NCI-H510A (cell line): ENCODE measurements around the gene RBM38.

Experiments used
- DNase-seq: peaks from one replicate; lab custom pipeline; 2025; lab: John Stamatoyannopoulos, UW

RBM38 gene

DNA sequence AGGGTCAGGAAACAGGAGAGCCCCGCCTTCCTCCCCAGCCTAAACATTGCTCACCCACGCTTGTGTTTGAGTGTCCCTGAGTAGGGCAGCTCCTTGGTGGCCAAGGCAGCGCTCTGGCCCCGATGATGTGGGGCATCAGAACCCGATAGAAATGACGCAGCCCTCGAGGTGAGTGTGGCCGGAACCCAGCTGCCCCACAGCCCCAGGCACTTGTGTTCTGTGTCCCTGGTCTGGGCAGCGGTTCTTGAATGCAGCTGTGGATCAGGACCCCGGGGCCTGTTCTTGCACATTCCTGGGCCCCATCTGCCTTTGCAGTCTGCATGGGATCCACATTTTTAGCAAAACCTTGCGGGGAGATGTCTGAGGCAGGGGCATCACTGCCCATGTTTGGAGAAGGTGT is 12.8 kb downstream of the RBM38 start:
- DNase-seq = no peak

GRCh38 chr20:57404419-57405072 is 13.3 kb downstream of the RBM38 start:
- no peak for DNase-seq

GRCh38 chr20:57405236-57406016 is 14.2 kb downstream of the RBM38 start:
- no peak for DNase-seq

DNA sequence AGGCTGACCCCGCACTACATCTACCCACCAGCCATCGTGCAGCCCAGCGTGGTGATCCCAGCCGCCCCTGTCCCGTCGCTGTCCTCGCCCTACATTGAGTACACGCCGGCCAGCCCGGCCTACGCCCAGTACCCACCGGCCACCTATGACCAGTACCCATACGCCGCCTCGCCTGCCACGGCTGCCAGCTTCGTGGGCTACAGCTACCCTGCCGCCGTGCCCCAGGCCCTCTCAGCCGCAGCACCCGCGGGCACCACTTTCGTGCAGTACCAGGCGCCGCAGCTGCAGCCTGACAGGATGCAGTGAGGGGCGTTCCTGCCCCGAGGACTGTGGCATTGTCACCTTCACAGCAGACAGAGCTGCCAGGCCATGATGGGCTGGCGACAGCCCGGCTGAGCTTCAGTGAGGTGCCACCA is 16.4 kb downstream of the RBM38 start:
- no peak for DNase-seq

- DNase-seq = peak; percentile 17
Observed at GRCh38 chr20:57408131-57408530, 16.9 kb downstream of the RBM38 start.

DNA sequence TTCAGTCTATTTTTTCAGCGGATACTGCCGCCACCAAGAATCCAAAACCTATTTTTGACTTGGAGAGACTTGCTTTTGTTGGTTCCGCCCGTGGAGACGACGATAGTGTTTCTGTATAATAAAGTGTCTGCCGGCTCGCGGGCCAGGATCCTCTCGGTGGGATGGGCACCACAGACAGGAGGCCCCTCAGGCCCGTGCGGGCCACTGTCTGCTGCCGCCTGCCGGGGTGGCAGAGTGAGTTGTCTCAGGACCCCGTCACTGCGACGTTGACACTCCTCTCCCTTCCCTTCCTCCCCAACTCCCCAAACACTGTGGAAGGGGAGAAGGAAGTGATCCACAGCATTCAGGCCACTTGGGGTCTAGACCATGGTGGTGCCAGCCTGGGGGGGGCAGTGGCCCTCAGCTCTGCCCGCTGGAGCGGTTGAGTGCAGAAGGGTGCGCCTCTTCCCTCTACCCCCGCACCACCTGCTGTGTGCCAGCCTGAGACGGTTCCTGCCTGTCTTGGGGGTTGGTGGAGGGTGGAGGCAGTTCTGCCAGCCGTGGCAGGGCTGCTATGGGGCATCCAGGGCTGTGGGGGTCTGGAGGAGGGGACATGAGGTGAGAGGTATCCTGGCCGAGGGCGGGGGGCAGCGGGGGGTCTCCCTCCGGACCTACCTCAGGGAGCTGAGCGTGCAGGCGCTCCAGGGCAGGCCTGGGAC is 17.5 kb downstream of the RBM38 start:
- no peak for DNase-seq

DNA sequence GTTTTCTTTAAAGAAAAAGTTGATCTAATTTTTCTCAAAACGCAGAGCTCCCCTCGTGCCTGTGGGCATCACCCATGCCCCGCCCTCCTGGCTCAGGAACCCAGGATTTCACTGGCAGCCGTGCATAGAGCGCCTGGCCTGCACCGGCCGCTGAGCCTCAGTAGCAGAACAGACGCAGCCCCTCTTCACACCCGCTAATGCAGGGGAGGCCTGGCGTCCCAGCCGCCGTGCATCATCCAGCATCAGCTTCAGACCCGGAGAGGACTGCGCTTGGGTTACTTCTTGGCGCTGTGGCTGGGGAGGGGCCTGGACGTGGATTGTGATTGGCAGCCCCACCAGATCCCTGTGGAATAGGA is 18.1 kb downstream of the RBM38 start:
- no peak for DNase-seq

DNA sequence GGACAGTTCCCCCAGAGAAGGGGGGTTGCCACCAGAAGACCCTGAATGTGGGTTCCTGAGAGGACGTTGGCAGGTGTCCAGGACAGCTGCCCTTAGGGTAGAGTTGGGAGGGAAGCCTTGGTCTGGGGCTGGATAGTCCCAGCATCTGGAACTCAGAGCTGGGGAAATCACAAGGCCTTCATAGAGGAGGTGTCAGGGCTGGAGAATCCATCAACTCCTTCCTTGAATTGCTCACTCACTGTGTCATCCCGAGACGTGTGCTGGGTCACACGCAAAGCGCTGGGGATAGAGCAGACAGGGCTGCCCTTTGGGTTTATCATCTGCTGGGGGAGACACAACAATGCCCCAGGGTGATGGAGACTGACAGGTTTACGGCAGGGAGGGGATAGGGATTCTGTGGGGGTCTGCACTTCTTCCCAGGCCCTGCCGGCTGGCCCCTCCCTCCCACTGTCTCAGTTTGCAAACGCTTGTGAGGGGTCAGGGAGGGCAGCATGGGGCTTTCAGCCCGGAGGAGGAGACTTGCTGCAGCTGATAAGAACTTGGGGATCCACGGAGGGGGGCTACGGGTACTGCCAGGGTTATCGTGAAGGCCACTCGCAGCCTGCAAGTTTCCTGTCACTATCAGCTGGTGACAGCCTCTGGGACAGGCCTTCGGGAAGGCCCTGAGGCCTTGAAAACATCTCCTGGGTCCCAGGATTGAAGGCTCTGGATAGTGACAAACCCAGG is 18.6 kb downstream of the RBM38 start:
- no peak for DNase-seq

GRCh38 chr20:57410398-57410920 is 19.3 kb downstream of the RBM38 start:
- no peak for DNase-seq

DNA sequence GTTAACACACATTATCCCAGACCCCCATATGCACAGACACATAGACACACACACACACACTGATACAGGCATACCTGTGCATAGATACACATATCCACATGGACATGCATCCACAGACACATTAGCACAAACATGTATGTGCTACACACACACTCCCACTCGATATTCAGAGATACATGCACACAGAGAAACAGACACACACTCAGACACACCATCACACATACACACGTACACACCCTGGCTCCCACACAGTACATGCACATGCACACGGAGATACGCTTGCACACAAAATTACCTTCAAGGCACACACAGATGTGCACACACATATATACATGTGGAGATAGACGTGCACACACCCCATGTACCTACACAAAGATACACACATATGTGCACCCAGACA is 19.7 kb downstream of the RBM38 start:
- no peak for DNase-seq

DNA sequence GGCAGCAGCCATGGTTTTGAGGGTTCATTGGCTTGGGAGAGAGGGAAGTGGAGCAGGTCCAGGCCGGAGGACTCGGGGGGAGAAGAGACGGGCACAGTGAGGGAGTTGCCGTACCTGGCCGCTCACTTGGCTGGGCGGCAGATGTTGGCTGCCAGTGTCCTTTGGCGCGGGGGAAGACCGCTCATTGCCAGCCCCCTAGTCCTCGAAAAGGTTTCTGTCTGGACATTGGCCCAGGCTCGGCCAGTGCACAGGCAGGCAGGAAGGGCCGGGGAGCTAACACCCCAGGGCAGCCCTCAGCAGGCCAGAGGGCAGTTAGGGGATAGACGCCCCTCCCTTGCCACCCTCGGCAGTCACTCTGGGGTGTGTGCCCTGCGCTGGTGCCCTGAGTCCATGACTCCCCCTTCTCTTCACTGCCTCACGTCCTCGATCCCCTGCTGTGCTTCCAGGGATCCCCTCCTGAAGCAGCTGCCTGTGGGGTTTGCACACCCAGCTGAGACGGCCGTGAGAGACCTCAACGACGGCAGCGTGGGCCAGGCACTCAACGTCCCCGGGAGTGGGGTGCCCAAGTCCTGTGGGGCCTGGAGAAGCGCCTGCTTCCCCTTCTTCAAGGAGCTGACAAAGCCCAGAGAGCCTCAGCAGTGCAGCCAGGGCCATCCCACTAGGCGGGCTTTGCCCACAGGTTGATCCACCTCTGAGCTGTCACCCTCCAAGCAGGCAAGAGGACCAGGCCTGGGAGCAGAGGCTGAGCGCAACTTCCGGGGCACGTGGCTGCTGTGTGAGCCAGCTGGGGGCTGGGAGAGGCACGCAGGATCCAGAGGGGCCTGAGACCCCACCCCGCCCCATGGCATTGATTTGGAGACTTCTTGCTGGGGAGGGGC is 20.4 kb downstream of the RBM38 start:
- DNase-seq = no peak

DNA sequence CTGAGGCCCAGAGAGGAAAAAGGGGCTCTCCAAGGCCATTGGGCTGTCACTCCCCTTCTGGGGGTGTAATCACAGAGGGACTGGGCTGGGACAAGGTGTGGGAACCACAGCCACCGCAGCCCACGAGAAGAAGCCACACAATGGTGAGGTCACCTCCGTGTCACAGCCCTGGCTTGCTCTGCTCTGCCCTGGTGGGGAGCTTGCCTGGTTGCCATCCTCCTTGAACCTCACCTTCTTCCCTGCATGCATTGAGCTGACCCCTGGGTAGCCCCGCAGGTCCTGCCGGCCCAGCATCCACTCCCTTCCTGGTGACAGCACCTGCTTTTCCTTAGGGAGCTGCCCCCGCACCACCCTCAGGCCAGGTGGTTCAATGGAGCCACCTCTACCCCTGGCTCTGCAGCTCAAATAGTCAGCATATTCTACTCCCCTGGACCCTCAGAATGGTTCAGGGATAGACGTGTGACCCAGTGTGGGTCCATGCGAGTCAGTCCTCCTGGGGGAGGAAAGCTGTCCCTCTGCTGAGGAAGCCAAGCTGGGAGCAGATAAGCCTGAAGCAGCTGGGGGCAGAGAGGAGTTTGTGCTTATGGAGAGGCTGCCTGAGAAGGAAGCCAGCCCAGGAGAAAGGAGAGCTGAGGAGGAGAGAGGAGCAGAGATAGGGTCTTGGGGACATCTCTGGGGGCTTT is 21.3 kb downstream of the RBM38 start:
- no peak for DNase-seq

DNA sequence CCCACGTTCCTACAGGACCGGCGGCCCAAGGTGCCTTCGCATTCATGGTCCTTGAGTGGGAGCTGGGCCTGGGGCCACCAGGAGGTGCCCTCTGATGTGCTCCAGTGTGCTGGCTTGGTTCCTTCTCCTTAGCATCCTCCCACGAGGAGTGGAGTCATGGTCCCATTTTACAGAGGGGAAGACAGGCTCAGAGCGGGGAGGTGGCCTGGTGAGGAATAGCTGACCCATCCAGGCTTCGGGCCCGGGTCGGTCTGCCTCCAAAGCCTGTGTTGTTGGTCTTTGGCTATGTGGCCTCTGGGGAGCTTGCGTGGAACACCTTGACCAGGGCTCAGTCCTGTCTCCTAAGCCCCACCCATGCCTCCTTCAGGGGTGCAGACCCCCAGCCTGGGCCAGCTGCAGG is 22.8 kb downstream of the RBM38 start:
- no peak for DNase-seq

DNA sequence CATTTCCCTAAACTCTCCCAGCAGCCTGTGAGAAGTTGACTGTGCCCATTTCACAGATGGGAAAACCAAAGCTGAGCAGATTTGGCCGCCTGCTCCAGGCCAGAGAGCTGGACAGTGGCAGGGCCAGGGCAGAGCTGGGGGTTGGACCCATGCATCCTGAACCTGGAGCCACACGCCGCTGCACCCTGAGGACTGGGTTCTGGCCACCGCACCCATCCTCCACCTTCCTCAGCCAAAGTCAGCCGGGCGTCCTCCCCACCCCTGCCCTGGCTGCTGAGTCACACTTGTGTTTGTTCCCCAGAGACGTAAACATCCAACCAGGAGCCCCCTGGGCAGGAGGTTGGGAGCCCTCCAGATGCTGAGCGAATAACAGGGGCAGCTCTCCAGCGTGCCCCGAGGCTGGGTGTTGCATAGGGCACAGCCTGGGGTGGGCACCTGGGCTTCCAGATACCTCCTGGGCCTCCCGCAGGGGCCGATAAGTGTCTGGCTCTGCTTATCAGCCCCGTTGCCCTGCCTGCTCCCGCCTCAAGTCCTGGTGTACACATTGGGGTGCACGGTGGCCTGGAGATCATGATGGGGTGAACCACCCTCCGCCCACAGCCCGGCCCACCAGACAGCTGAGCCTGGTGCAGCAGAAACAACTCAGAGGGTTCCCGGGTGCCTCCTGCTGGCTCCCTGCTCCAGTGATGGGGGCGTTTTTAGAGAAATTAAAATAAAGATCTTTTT is 23.8 kb downstream of the RBM38 start:
- no peak for DNase-seq

DNA sequence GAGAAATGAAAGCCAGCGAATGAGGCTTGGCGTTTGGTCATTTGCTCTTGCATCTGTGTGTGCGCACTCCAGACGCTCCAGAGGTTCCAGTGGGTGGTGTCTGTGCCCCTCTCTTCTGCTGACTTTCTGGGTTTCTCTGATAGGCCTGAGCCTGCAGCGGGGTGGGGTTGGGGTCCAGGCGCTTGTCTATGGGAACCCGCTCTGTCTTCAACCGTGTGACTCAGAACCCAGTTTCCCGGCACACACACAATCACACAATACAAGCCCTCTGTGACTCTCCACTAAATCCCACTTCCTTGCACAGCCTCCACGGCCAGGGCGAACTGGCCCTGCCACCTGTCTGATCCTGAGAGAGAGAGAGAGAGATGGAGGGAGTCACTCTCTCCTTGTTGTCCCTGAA is 24.6 kb downstream of the RBM38 start:
- DNase-seq = no peak

- no peak for DNase-seq
Observed at GRCh38 chr20:57416296-57417022, 25.3 kb downstream of the RBM38 start.

DNA sequence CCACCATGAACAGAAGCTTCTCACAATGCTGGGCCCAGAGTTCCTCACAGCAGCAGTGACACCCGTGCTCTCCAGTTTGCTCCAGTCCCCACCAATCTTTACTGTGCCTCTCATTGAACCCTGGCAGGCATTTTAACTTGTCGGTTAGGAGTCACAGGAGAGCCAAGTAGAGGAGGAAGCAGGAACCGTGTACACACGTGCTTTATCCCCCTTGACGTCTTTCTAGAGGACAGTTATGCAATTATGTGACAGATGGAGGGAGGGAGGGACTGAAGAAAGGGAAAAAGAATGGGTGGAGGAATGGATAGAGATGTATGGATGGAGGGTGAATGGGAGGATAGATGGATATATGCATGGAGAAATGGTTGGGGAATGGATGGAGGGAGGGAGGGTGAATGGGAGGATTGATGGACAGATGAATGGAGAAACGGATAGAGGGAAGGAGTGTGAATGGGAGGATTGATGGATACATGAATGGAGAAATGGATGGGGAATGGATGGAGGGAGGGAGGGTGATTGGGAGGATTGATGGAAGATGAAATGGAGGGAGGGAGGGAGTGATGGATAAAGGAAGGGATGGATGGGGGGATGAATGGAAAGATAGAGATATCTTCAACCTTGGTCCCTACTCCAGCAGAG is 26.0 kb downstream of the RBM38 start:
- DNase-seq = no peak

GRCh38 chr20:57417830-57418780 is 26.9 kb downstream of the RBM38 start:
- DNase-seq = no peak
